HL-60 (cell line): ENCODE results near the gene SORCS2.

Experiments used
- DNase-seq, 2 experiments: peaks; one replicate each; pipeline ENCODE4 v3.0.0-alpha.2; 2010 to 2020; ENCODE audit warnings: low read depth in 1 of 2, low spot score in 1 of 2
- H3K27ac ChIP-seq: fragments of 250-450 bp; sonication (Bioruptor Pico); replicated peaks from 2 replicates; pipeline ENCODE4 v1.5.1; 2020; ENCODE audit warnings: mild to moderate bottlenecking, moderate library complexity
- H3K27me3 ChIP-seq: fragments of 250-450 bp; sonication (Bioruptor Pico); 2 replicates; pipeline ENCODE4 v1.5.1; 2021; ENCODE audit warnings: mild to moderate bottlenecking, moderate library complexity; ENCODE audit not compliant: insufficient read depth, poor library complexity, severe bottlenecking
- H3K4me3 ChIP-seq: replicated peaks from 2 replicates; pipeline ENCODE4 v1.5.1; 2011; ENCODE audit warnings: mild to moderate bottlenecking, control low read depth, low read length; ENCODE audit not compliant: insufficient read depth
- CTCF ChIP-seq: IDR thresholded peaks from one replicate; pipeline ENCODE4 v1.5.1; 2011; ENCODE audit warnings: low read length, control low read depth, inconsistent platforms; ENCODE audit not compliant: insufficient read depth
- GABPA ChIP-seq: IDR thresholded peaks from 2 replicates; pipeline ENCODE4 v1.6.1; 2012; ENCODE audit warnings: low read depth
- POLR2AphosphoS5 ChIP-seq: IDR thresholded peaks from 2 replicates; pipeline ENCODE4 v1.6.1; 2012; ENCODE audit warnings: low read depth
- REST ChIP-seq: IDR thresholded peaks from 2 replicates; pipeline ENCODE4 v1.6.1; 2012; ENCODE audit warnings: low read depth; ENCODE audit not compliant: insufficient replicate concordance
- SPI1 ChIP-seq: IDR thresholded peaks from 2 replicates; pipeline ENCODE4 v1.6.1; 2012; ENCODE audit warnings: low read depth, mild to moderate bottlenecking, borderline replicate concordance

SORCS2 gene

GRCh38 chr4:7198440-7199128 is 6.2 kb downstream of the SORCS2 start:
- no peak for DNase-seq
- Histone ChIP-seq H3K4me3 (no peak overlapping the region), H3K27me3 (peaks cover 15% of the 10 kb centered on the region), H3K27ac (no peak overlapping the region)
- no peak for TF ChIP-seq SPI1
- no peak for TF ChIP-seq GABPA

- peaks cover 9% of the 10 kb centered on the region for H3K27me3 ChIP-seq
- no peak overlapping the region for H3K27ac ChIP-seq
- no peak for DNase-seq
- TF ChIP-seq SPI1 (no peak), CTCF (no peak), REST (no peak), POLR2AphosphoS5 (no peak), GABPA (no peak)
- H3K4me3 ChIP-seq: no peak overlapping the region
Observed at GRCh38 chr4:7199129-7199725, 6.9 kb downstream of the SORCS2 start.

GRCh38 chr4:7199771-7200441 is 7.6 kb downstream of the SORCS2 start:
- TF ChIP-seq REST: no peak
- no peak for TF ChIP-seq CTCF
- no peak for TF ChIP-seq SPI1
- no peak for TF ChIP-seq POLR2AphosphoS5
- no peak for TF ChIP-seq GABPA
- H3K4me3 ChIP-seq: no peak overlapping the region
- no peak overlapping the region for H3K27ac ChIP-seq
- H3K27me3 ChIP-seq: peaks cover 9% of the 10 kb centered on the region
- no peak for DNase-seq

- no peak for DNase-seq
- Histone ChIP-seq H3K27me3 (peaks cover 6% of the 10 kb centered on the region), H3K27ac (no peak overlapping the region), H3K4me3 (no peak overlapping the region)
- TF ChIP-seq GABPA (no peak), POLR2AphosphoS5 (no peak), REST (no peak), SPI1 (no peak), CTCF (no peak)
Observed at GRCh38 chr4:7200801-7201200, 8.5 kb downstream of the SORCS2 start.
